Adipocyte (in vitro differentiated cells): ENCODE measurements around the gene RDH12.

ENCODE experiments used
- DNase-seq: peaks from one replicate; pipeline ENCODE4 v3.0.0-alpha.2; 2015; ENCODE audit warnings: low read depth
- H3K27me3 ChIP-seq: replicated peaks from 2 replicates; pipeline ENCODE4 v1.7.0; 2013; ENCODE audit warnings: mild to moderate bottlenecking, low read length, moderate library complexity; ENCODE audit not compliant: control insufficient read depth, insufficient read depth
- H3K36me3 ChIP-seq: 2 replicates; pipeline ENCODE4 v1.7.0; 2013; ENCODE audit warnings: low read length, mild to moderate bottlenecking, moderate library complexity; ENCODE audit not compliant: control insufficient read depth, insufficient read depth, severe bottlenecking
- H3K4me1 ChIP-seq: 2 replicates; pipeline ENCODE4 v1.7.0; 2013; ENCODE audit warnings: mild to moderate bottlenecking, low read length, moderate library complexity; ENCODE audit not compliant: control insufficient read depth, insufficient read depth
- H3K4me3 ChIP-seq: 2 replicates; pipeline ENCODE4 v1.7.0; 2013; ENCODE audit warnings: mild to moderate bottlenecking, low read length, moderate library complexity
- H3K9ac ChIP-seq: 2 replicates; pipeline ENCODE4 v1.7.0; 2013; ENCODE audit warnings: mild to moderate bottlenecking, low read length, moderate library complexity
- H3K9me3 ChIP-seq: 2 replicates; pipeline ENCODE4 v1.7.0; 2013; ENCODE audit warnings: mild to moderate bottlenecking, low read length, moderate library complexity; ENCODE audit not compliant: control insufficient read depth

The RDH12 gene

GRCh38 chr14:67749341-67750084, 47.8 kb downstream of the RDH12 start:
- Histone ChIP-seq H3K36me3 (peaks cover 76% of the 10 kb centered on the region), H3K4me3 (no peak overlapping the region), H3K27me3 (no peaks in the 10 kb centered on the region), H3K4me1 (no peaks in the 10 kb centered on the region), H3K9me3 (no peaks in the 10 kb centered on the region), H3K9ac (no peak overlapping the region)
- peak; percentile 29 for DNase-seq

GRCh38 chr14:67756496-67756895, 54.8 kb downstream of the RDH12 start:
- Histone ChIP-seq H3K27me3 (no peaks in the 10 kb centered on the region), H3K9me3 (no peaks in the 10 kb centered on the region), H3K9ac (no peak overlapping the region), H3K4me3 (no peak overlapping the region), H3K36me3 (peaks cover 70% of the 10 kb centered on the region), H3K4me1 (no peaks in the 10 kb centered on the region)
- DNase-seq, result no peak

DNA sequence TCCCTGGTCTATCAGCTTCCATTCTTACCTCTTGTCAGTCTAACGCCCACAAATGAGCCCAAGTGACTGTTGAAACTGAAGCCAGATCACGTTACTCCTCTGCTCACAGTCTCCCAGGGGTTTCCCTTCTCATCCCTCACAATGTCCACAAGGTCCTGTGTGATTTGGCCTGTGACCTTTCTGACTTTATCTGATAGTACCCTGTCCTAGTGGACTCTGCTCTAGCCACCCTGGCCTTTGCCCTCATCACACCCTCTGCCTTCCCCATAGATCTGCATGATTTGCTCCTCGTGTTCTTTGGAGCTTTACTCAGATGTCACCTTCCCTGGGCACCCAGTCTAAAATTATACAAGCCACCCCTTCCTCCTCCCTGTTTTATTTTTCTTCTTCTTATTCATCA, 55.5 kb downstream of the RDH12 start:
- no peak overlapping the region for H3K4me3 ChIP-seq
- no peak for DNase-seq
- H3K9me3 ChIP-seq, result no peaks in the 10 kb centered on the region
- H3K36me3 ChIP-seq, result peaks cover 71% of the 10 kb centered on the region
- H3K9ac ChIP-seq, result no peak overlapping the region
- H3K27me3 ChIP-seq, result no peaks in the 10 kb centered on the region
- no peaks in the 10 kb centered on the region for H3K4me1 ChIP-seq

DNA sequence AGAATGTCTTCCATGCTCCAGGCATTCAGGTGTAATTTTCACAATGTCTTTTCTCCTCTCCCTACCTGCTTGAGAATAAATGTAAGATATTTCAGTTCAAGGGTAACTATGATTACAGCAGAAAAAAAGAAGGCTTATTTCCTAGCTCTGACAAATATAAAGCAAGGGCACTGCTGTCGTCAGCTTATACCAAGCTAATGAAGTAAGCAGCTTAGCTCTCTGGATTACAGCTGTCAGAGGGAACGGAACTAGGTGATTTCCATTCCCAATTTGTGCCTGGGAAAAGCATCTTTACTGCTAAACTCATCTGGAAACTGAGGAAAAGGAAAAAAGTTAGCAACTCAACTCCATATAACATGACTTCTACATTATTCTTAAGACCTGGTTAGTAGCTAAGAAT, 58.2 kb downstream of the RDH12 start:
- Histone ChIP-seq H3K4me3 (no peak overlapping the region), H3K9ac (no peak overlapping the region), H3K36me3 (peaks cover 68% of the 10 kb centered on the region), H3K9me3 (no peaks in the 10 kb centered on the region), H3K4me1 (peaks cover 18% of the 10 kb centered on the region), H3K27me3 (no peaks in the 10 kb centered on the region)
- DNase-seq, result no peak

DNA sequence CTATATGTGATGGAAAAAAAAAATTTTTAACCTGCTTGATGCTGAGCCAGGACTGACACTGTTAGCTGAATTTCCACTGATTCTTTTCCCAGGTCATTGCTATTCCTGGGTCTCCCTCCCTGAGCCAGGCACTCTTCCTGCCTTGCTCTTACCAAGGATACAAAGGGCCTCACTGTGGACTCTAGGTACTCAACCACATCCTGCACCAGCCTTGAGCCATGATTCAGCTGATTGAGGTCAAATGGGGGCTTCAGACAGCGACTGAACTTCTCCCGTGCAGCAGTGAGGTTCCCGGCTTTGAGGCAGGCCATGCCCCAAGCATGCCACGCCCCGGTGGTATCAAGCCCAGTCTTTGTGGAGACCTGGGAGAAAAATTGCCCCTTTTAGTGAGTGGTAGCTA, 60.4 kb downstream of the RDH12 start:
- Histone ChIP-seq H3K27me3 (no peaks in the 10 kb centered on the region), H3K9me3 (no peaks in the 10 kb centered on the region), H3K36me3 (peaks cover 80% of the 10 kb centered on the region), H3K4me3 (no peak overlapping the region), H3K9ac (no peak overlapping the region), H3K4me1 (peaks cover 27% of the 10 kb centered on the region)
- DNase-seq, result no peak

DNA sequence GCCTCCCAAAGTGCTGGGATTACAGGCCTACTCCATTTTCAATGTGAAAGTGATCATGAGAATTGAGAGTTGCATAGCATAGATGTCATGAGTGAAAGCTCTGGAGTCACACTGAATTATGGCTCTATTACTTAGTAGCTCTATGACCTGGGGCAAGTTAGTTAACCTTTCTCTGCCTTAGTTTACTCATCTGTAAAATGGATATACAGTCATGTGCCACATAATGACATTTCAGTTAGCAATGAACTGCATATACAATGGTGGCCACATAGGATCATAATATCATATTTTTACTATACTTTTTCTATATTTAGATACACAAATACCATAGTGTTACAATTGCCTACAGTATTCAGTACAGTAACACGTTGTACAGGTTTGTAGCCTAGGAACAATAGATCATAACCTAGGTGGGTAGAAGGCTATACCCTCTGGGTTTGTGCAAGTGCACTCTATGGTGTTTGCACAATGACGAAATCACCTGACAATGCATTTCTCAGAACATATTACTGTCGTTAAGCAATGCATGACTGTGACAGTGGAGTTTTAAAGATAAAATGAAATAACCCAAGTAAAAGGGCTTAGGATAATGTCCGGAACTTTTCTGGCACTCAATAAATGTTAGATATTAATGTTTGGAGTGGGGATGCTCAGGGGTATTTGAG, 61.6 kb downstream of the RDH12 start:
- Histone ChIP-seq H3K27me3 (no peaks in the 10 kb centered on the region), H3K4me1 (peaks cover 27% of the 10 kb centered on the region), H3K4me3 (no peak overlapping the region), H3K36me3 (peaks cover 84% of the 10 kb centered on the region), H3K9ac (no peak overlapping the region), H3K9me3 (no peaks in the 10 kb centered on the region)
- no peak for DNase-seq

- no peak for DNase-seq
- H3K9me3 ChIP-seq, result no peaks in the 10 kb centered on the region
- H3K36me3 ChIP-seq, result peaks cover 95% of the 10 kb centered on the region
- no peak overlapping the region for H3K4me3 ChIP-seq
- peaks cover 27% of the 10 kb centered on the region for H3K4me1 ChIP-seq
- H3K9ac ChIP-seq, result no peak overlapping the region
- H3K27me3 ChIP-seq, result no peaks in the 10 kb centered on the region
These were observed 62.8 kb downstream of the RDH12 start for GRCh38 chr14:67764496-67764895.

DNA sequence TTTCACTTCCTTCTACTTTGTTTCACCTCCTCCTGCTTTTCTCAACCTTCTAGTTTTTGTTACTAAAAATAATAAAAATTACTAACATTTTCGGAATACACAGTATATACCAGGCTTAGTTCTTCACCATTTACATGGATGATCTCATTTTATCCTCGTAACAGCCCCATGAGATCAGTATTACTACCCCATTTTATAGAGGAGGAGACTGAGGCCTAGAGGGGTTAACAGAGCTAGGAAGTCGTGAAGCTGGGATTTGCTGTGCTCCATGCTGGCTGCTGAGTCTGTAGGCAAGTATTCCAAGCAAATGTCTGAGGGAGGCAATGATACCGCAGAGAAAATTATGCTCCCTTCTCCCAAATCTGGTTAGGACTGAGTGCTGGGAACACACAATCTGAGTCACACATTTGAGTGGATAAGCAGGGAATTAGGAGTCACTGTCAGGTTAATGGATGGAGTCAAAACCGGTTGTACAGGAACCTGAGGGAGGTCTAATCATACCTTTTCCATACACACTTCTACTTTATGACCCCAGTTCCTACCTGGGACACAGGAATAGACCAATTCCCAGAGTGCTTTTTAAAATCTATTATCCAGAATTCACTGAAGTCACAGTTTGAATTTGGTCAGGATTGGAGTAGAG, 63.6 kb downstream of the RDH12 start:
- Histone ChIP-seq H3K36me3 (peaks cover 96% of the 10 kb centered on the region), H3K4me3 (no peak overlapping the region), H3K4me1 (peaks cover 27% of the 10 kb centered on the region), H3K9ac (no peak overlapping the region), H3K27me3 (no peaks in the 10 kb centered on the region), H3K9me3 (no peaks in the 10 kb centered on the region)
- no peak for DNase-seq

DNA sequence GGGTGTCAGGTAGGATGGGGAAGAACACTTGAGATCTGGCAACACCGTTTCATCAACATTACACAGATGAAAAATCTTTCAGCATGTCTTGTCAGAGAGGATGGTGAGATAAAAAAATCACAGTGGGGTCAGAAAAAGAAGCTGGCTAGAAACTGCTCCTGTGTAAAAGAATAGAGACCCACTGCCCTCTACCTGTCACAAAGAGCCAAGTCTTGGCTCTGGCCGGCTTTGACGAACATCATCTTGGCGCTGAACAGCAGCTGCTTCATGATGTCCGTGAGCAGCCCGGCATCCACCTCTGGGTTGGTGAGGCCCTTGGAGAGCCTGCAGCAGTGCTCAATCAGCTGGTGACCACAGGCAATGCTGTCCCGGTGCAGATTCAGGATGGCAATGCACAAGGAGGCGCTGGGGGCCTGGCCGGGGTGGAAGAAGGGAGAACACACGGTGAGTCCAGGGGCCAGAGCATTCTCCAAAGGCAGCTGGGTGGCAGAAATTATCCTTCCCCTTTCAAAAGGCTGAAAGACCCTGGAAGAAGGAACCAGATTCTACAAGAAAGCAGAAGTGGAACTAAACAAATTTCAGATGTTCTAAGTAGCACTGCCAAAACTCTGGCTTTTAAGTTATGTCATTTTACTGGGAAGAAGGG, 64.5 kb downstream of the RDH12 start:
- Histone ChIP-seq H3K9ac (no peak overlapping the region), H3K4me3 (no peak overlapping the region), H3K4me1 (peaks cover 27% of the 10 kb centered on the region), H3K27me3 (no peaks in the 10 kb centered on the region), H3K9me3 (no peaks in the 10 kb centered on the region), H3K36me3 (peaks cover 96% of the 10 kb centered on the region)
- DNase-seq, result no peak

GRCh38 chr14:67768219-67768618, 66.5 kb downstream of the RDH12 start:
- Histone ChIP-seq H3K36me3 (peaks cover 96% of the 10 kb centered on the region), H3K27me3 (no peaks in the 10 kb centered on the region), H3K9ac (no peak overlapping the region), H3K9me3 (no peaks in the 10 kb centered on the region), H3K4me3 (no peak overlapping the region), H3K4me1 (peaks cover 25% of the 10 kb centered on the region)
- no peak for DNase-seq

GRCh38 chr14:67773844-67774377, 72.2 kb downstream of the RDH12 start:
- DNase-seq, result no peak
- Histone ChIP-seq H3K4me1 (no peaks in the 10 kb centered on the region), H3K9me3 (no peaks in the 10 kb centered on the region), H3K9ac (no peak overlapping the region), H3K36me3 (peaks cover 98% of the 10 kb centered on the region), H3K27me3 (no peaks in the 10 kb centered on the region), H3K4me3 (no peak overlapping the region)
